ENCODE results near the gene NTRK3. TPM values are rescaled to one million over a fixed set of nuclear protein-coding genes. Genes with fewer than 3 reads are reported as not detected.

NTRK3 gene
- polyA plus RNA-seq, 1 donor from 2014 or later, result 42.7 TPM

GRCh38 chr15:88006146-88006545, 250.4 kb downstream of the NTRK3 start:
- Histone ChIP-seq H2AFZ (ENCODE audit: low read depth, low read length) (no peak overlapping the region), H3K79me2 (replicated peaks; ENCODE audit: insufficient read depth, low read length) (no peaks in the 10 kb centered on the region), H3K27me3 (ENCODE audit: insufficient read depth, low read depth, low read length) (no peaks in the 10 kb centered on the region), H3K36me3 (ENCODE audit: insufficient read depth, low read length) (no peaks in the 10 kb centered on the region), H3K9ac (ENCODE audit: low read length) (no peak overlapping the region), H3F3A (ENCODE audit: insufficient read depth, low read length, poor library complexity, severe bottlenecking) (no peaks in the 10 kb centered on the region), H4K20me1 (ENCODE audit: insufficient read depth) (no peaks in the 10 kb centered on the region), H3K9me2 (ENCODE audit: insufficient read depth, low read length) (no peaks in the 10 kb centered on the region), H3K4me3 (ENCODE audit: low read length) (no peak overlapping the region), H3K4me2 (ENCODE audit: low read length) (no peak overlapping the region), H3K9me3 (ENCODE audit: low read length) (no peaks in the 10 kb centered on the region), H3K27ac (ENCODE audit: low read length) (no peak overlapping the region)
- no peak for TF ChIP-seq POLR2AphosphoS5 (IDR thresholded peaks at IDR 0.05)
- TF ChIP-seq SMC3 (conservative IDR thresholded peaks at IDR 0.05; ENCODE audit: poor library complexity), result no peak
- no peak for TF ChIP-seq EP300 (conservative IDR thresholded peaks at IDR 0.05; ENCODE audit: poor library complexity, severe bottlenecking)
- no peak for TF ChIP-seq MXI1 (conservative IDR thresholded peaks at IDR 0.05; ENCODE audit: poor library complexity, severe bottlenecking)
- no peak for TF ChIP-seq TAF1 (IDR thresholded peaks at IDR 0.05; ENCODE audit: low read depth)
- TF ChIP-seq, protein P1, sequence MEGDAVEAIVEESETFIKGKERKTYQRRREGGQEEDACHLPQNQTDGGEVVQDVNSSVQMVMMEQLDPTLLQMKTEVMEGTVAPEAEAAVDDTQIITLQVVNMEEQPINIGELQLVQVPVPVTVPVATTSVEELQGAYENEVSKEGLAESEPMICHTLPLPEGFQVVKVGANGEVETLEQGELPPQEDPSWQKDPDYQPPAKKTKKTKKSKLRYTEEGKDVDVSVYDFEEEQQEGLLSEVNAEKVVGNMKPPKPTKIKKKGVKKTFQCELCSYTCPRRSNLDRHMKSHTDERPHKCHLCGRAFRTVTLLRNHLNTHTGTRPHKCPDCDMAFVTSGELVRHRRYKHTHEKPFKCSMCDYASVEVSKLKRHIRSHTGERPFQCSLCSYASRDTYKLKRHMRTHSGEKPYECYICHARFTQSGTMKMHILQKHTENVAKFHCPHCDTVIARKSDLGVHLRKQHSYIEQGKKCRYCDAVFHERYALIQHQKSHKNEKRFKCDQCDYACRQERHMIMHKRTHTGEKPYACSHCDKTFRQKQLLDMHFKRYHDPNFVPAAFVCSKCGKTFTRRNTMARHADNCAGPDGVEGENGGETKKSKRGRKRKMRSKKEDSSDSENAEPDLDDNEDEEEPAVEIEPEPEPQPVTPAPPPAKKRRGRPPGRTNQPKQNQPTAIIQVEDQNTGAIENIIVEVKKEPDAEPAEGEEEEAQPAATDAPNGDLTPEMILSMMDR (IDR thresholded peaks at IDR 0.05; ENCODE audit: poor library complexity, severe bottlenecking), result no peak
- TF ChIP-seq EZH2 (IDR thresholded peaks at IDR 0.05; ENCODE audit: borderline replicate concordance, insufficient read depth, low read length, poor library complexity, severe bottlenecking), result no peak
- no peak for TF ChIP-seq RAD21 (conservative IDR thresholded peaks at IDR 0.05)
- TF ChIP-seq, protein P2, sequence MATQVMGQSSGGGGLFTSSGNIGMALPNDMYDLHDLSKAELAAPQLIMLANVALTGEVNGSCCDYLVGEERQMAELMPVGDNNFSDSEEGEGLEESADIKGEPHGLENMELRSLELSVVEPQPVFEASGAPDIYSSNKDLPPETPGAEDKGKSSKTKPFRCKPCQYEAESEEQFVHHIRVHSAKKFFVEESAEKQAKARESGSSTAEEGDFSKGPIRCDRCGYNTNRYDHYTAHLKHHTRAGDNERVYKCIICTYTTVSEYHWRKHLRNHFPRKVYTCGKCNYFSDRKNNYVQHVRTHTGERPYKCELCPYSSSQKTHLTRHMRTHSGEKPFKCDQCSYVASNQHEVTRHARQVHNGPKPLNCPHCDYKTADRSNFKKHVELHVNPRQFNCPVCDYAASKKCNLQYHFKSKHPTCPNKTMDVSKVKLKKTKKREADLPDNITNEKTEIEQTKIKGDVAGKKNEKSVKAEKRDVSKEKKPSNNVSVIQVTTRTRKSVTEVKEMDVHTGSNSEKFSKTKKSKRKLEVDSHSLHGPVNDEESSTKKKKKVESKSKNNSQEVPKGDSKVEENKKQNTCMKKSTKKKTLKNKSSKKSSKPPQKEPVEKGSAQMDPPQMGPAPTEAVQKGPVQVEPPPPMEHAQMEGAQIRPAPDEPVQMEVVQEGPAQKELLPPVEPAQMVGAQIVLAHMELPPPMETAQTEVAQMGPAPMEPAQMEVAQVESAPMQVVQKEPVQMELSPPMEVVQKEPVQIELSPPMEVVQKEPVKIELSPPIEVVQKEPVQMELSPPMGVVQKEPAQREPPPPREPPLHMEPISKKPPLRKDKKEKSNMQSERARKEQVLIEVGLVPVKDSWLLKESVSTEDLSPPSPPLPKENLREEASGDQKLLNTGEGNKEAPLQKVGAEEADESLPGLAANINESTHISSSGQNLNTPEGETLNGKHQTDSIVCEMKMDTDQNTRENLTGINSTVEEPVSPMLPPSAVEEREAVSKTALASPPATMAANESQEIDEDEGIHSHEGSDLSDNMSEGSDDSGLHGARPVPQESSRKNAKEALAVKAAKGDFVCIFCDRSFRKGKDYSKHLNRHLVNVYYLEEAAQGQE (IDR thresholded peaks at IDR 0.05; ENCODE audit: borderline replicate concordance), result no peak

GRCh38 chr15:88004399-88004798, 252.1 kb downstream of the NTRK3 start:
- TF ChIP-seq, protein P2 (IDR thresholded peaks at IDR 0.05; ENCODE audit: borderline replicate concordance), result no peak
- TF ChIP-seq, protein P1 (IDR thresholded peaks at IDR 0.05; ENCODE audit: poor library complexity, severe bottlenecking), result no peak
- no peak for TF ChIP-seq MXI1 (conservative IDR thresholded peaks at IDR 0.05; ENCODE audit: poor library complexity, severe bottlenecking)
- TF ChIP-seq TAF1 (IDR thresholded peaks at IDR 0.05; ENCODE audit: low read depth), result no peak
- no peak for TF ChIP-seq EP300 (conservative IDR thresholded peaks at IDR 0.05; ENCODE audit: poor library complexity, severe bottlenecking)
- TF ChIP-seq POLR2AphosphoS5 (IDR thresholded peaks at IDR 0.05), result no peak
- TF ChIP-seq RAD21 (conservative IDR thresholded peaks at IDR 0.05), result no peak
- no peak for TF ChIP-seq SMC3 (conservative IDR thresholded peaks at IDR 0.05; ENCODE audit: poor library complexity)
- TF ChIP-seq EZH2 (IDR thresholded peaks at IDR 0.05; ENCODE audit: borderline replicate concordance, insufficient read depth, low read length, poor library complexity, severe bottlenecking), result no peak
- Histone ChIP-seq H3K4me2 (ENCODE audit: low read length) (no peak overlapping the region), H3K9me3 (ENCODE audit: low read length) (no peaks in the 10 kb centered on the region), H3K79me2 (replicated peaks; ENCODE audit: insufficient read depth, low read length) (no peaks in the 10 kb centered on the region), H3K36me3 (ENCODE audit: insufficient read depth, low read length) (no peaks in the 10 kb centered on the region), H4K20me1 (ENCODE audit: insufficient read depth) (no peaks in the 10 kb centered on the region), H3K27ac (ENCODE audit: low read length) (no peak overlapping the region), H3K4me3 (ENCODE audit: low read length) (no peak overlapping the region), H3F3A (ENCODE audit: insufficient read depth, low read length, poor library complexity, severe bottlenecking) (no peaks in the 10 kb centered on the region), H3K27me3 (ENCODE audit: insufficient read depth, low read depth, low read length) (no peaks in the 10 kb centered on the region), H3K9ac (ENCODE audit: low read length) (no peak overlapping the region), H3K9me2 (ENCODE audit: insufficient read depth, low read length) (no peaks in the 10 kb centered on the region), H2AFZ (ENCODE audit: low read depth, low read length) (no peak overlapping the region)

All from neural cell (in vitro differentiated cells).